CD8-positive, alpha-beta memory T cell (primary cell): Measurements from ENCODE around the gene PRUNE2. TPM values are rescaled to one million over a fixed set of nuclear protein-coding genes. Genes with fewer than 3 reads are reported as not detected.
A peak's percentile ranks its signal among the peaks of the same experiment; 100 is the strongest.

Source experiments
- CTCF ChIA-PET: fragments of 350-600 bp; sonication (Branson Sonifier 250); formaldehyde crosslinking; loops from one replicate; lab custom pipeline; 2021; ENCODE audit warnings: antibody characterized with exemption; lab: Charles Lee
- POLR2A ChIA-PET: fragments of 350-600 bp; sonication (Branson Sonifier 250); formaldehyde crosslinking; loops from one replicate; lab custom pipeline; 2021; ENCODE audit warnings: antibody characterized with exemption; lab: Charles Lee
- DNase-seq, 5 donors: peaks; one replicate each; pipeline versions ENCODE4 v3.0.0 to v3.0.0-alpha.2; 2020 to 2022; ENCODE audit warnings: mixed read lengths in 1 of 5
- H3K27ac ChIP-seq: one replicate; pipeline ENCODE4 v1.7.0; 2013; ENCODE audit warnings: low read depth, mild to moderate bottlenecking, low read length, moderate library complexity
- H3K27me3 ChIP-seq: 2 replicates; pipeline ENCODE4 v1.7.0; 2013; ENCODE audit warnings: low read length, mild to moderate bottlenecking; ENCODE audit not compliant: insufficient read depth, poor library complexity, severe bottlenecking
- H3K36me3 ChIP-seq: 2 replicates; pipeline ENCODE4 v1.7.0; 2013; ENCODE audit warnings: mild to moderate bottlenecking, low read length, moderate library complexity; ENCODE audit not compliant: insufficient read depth
- H3K4me1 ChIP-seq: 2 replicates; pipeline ENCODE4 v1.7.0; 2013; ENCODE audit warnings: mild to moderate bottlenecking, low read length, moderate library complexity; ENCODE audit not compliant: insufficient read depth
- H3K4me3 ChIP-seq: 2 replicates; pipeline ENCODE4 v1.7.0; 2013; ENCODE audit warnings: mild to moderate bottlenecking, low read length
- H3K9me3 ChIP-seq: 2 replicates; pipeline ENCODE4 v1.7.0; 2013; ENCODE audit warnings: mild to moderate bottlenecking, low read length
- H3K27ac Mint-ChIP-seq, 8 donors: one replicate each; pipeline ENCODE4 v1.8.0; 2020 to 2021; ENCODE audit warnings: mixed read lengths in 8 of 8, mild to moderate bottlenecking in 6 of 8, inconsistent platforms in 3 of 8, moderate library complexity in 3 of 8
- H3K27me3 Mint-ChIP-seq, 2 donors: one replicate each; pipeline ENCODE4 v1.8.0; 2020 to 2021; ENCODE audit warnings: mixed read lengths in 2 of 2, mild to moderate bottlenecking in 1 of 2, moderate library complexity in 1 of 2
- H3K36me3 Mint-ChIP-seq, 3 donors: one replicate each; pipeline ENCODE4 v1.8.0; 2020 to 2021; ENCODE audit warnings: mixed read lengths in 3 of 3, inconsistent platforms in 1 of 3, mild to moderate bottlenecking in 1 of 3
- H3K4me1 Mint-ChIP-seq, 3 donors: one replicate each; pipeline ENCODE4 v1.8.0; 2020 to 2021; ENCODE audit warnings: mixed read lengths in 3 of 3, inconsistent platforms in 1 of 3, mild to moderate bottlenecking in 1 of 3
- H3K4me3 Mint-ChIP-seq, 7 donors: one replicate each; pipeline ENCODE4 v1.8.0; 2020 to 2021; ENCODE audit warnings: mixed read lengths in 7 of 7, mild to moderate bottlenecking in 6 of 7, moderate library complexity in 4 of 7, inconsistent platforms in 2 of 7
- H3K9me3 Mint-ChIP-seq, 5 donors: one replicate each; pipeline ENCODE4 v1.8.0; 2020 to 2022; ENCODE audit warnings: mixed read lengths in 5 of 5, mild to moderate bottlenecking in 3 of 5, moderate library complexity in 2 of 5, inconsistent platforms in 1 of 5
- polyA plus RNA-seq: library from polyadenylated mRNA; unstranded; fragments of 300-500 nt; fragmentation: Illumina TruSeq; gene quantifications from one replicate; pipeline ENCODE4 v1.2.3, GENCODE V29; 2021
- total RNA-seq, 2 experiments: library from RNA; stranded (reverse); gene quantifications; one replicate each; pipeline ENCODE4 v1.2.3, GENCODE V29; 2021

PRUNE2 gene
- total and polyA plus RNA-seq, 3 experiments from 2014 or later, result 0.21 to 0.53 (median 0.48) TPM

- Histone ChIP-seq H3K27ac (no peak overlapping the region), H3K4me1 (peaks cover 14% of the 10 kb centered on the region), H3K27me3 (no peaks in the 10 kb centered on the region), H3K4me3 (no peak overlapping the region), H3K36me3 (no peaks in the 10 kb centered on the region), H3K9me3 (no peaks in the 10 kb centered on the region)
- DNase-seq, result no peak
- no peaks in the 10 kb centered on the region for H3K36me3 Mint-ChIP-seq
- no peaks in the 10 kb centered on the region for H3K27me3 Mint-ChIP-seq
- CTCF ChIA-PET, result interaction anchor here (1.0 kb wide), 1 partner anchor 9 kb away, joined by 3 read pairs; no protein-coding TSS in a partner anchor
- no peak overlapping the region for H3K27ac Mint-ChIP-seq
- H3K4me3 Mint-ChIP-seq, result no peak overlapping the region
- H3K4me1 Mint-ChIP-seq, result peaks cover 57 to 77% (median 63%) of the 10 kb centered on the region in 3 donors
- H3K9me3 Mint-ChIP-seq, result no peaks in the 10 kb centered on the region
- POLR2A ChIA-PET, result no interaction called here
These were observed 251.9 kb downstream of the PRUNE2 start for GRCh38 chr9:76654051-76654461.

GRCh38 chr9:76652894-76653293 lies 253.0 kb downstream of the PRUNE2 start:
- ChIA-PET CTCF (no interaction called here), POLR2A (no interaction called here)
- Histone ChIP-seq H3K4me3 (no peak overlapping the region), H3K4me1 (peaks cover 14% of the 10 kb centered on the region), H3K27ac (no peak overlapping the region), H3K9me3 (no peaks in the 10 kb centered on the region), H3K27me3 (no peaks in the 10 kb centered on the region), H3K36me3 (no peaks in the 10 kb centered on the region)
- H3K9me3 Mint-ChIP-seq, result no peaks in the 10 kb centered on the region
- H3K27ac Mint-ChIP-seq, result peak overlapping the region in 1 of 8 donors; percentile 21
- H3K4me3 Mint-ChIP-seq, result no peak overlapping the region
- H3K4me1 Mint-ChIP-seq, result peaks cover 53 to 69% (median 54%) of the 10 kb centered on the region in 3 donors
- no peak for DNase-seq
- H3K27me3 Mint-ChIP-seq, result no peaks in the 10 kb centered on the region
- H3K36me3 Mint-ChIP-seq, result no peaks in the 10 kb centered on the region

- Histone ChIP-seq H3K27me3 (no peaks in the 10 kb centered on the region), H3K4me3 (peak overlapping the region; percentile 54), H3K4me1 (peaks cover 14% of the 10 kb centered on the region), H3K9me3 (no peaks in the 10 kb centered on the region), H3K36me3 (no peaks in the 10 kb centered on the region), H3K27ac (no peak overlapping the region)
- Mint-ChIP-seq H3K27me3 (no peaks in the 10 kb centered on the region), H3K36me3 (peaks cover 0 to under 1% (median 0%) of the 10 kb centered on the region in 3 donors), H3K4me3 (peak overlapping the region; percentile 65 to 83 (median 78)), H3K27ac (peak overlapping the region; percentile 13 to 93 (median 54)), H3K9me3 (no peaks in the 10 kb centered on the region), H3K4me1 (peaks cover 38 to 53% (median 40%) of the 10 kb centered on the region in 3 donors)
- ChIA-PET POLR2A (no interaction called here), CTCF (interaction anchor here (1.1 to 1.5 kb wide), 4 partner anchors 17 to 204 kb away, joined by 3 to 5 read pairs (median 3); partner anchors contain the start of gene GCNT1)
- no peak for DNase-seq
These were observed 254.7 kb downstream of the PRUNE2 start for GRCh38 chr9:76651119-76651705.

- H3K4me1 ChIP-seq, result peaks cover 14% of the 10 kb centered on the region
- H3K9me3 ChIP-seq, result no peaks in the 10 kb centered on the region
- Mint-ChIP-seq H3K9me3 (no peaks in the 10 kb centered on the region), H3K36me3 (peaks cover 0 to 1% (median 0%) of the 10 kb centered on the region in 3 donors), H3K4me1 (peaks cover 33 to 48% (median 35%) of the 10 kb centered on the region in 3 donors), H3K4me3 (peak overlapping the region; percentile 65 to 83 (median 78)), H3K27ac (peak overlapping the region in 7 of 8 donors; percentile 13 to 93 (median 67)), H3K27me3 (no peaks in the 10 kb centered on the region)
- H3K36me3 ChIP-seq, result no peaks in the 10 kb centered on the region
- H3K4me3 ChIP-seq, result peak overlapping the region; percentile 54
- ChIA-PET POLR2A (no interaction called here), CTCF (interaction anchor here (1.4 to 1.5 kb wide), 4 partner anchors 8 to 203 kb away, joined by 3 to 5 read pairs (median 4); no protein-coding TSS in a partner anchor)
- DNase-seq, result no peak
- H3K27me3 ChIP-seq, result no peaks in the 10 kb centered on the region
- H3K27ac ChIP-seq, result no peak overlapping the region
These were observed 255.2 kb downstream of the PRUNE2 start for GRCh38 chr9:76650692-76651091.

GRCh38 chr9:76649894-76650293 lies 256.0 kb downstream of the PRUNE2 start:
- H3K36me3 Mint-ChIP-seq, result peaks cover 0 to 1% (median 0%) of the 10 kb centered on the region in 3 donors
- ChIA-PET POLR2A (no interaction called here), CTCF (interaction anchor here (1.4 kb wide), 1 partner anchor 9 kb away, joined by 4 read pairs; no protein-coding TSS in a partner anchor)
- no peaks in the 10 kb centered on the region for H3K27me3 Mint-ChIP-seq
- no peaks in the 10 kb centered on the region for H3K36me3 ChIP-seq
- H3K27ac ChIP-seq, result no peak overlapping the region
- no peaks in the 10 kb centered on the region for H3K9me3 ChIP-seq
- H3K27me3 ChIP-seq, result no peaks in the 10 kb centered on the region
- no peaks in the 10 kb centered on the region for H3K9me3 Mint-ChIP-seq
- H3K4me3 ChIP-seq, result no peak overlapping the region
- no peak overlapping the region for H3K4me3 Mint-ChIP-seq
- H3K27ac Mint-ChIP-seq, result no peak overlapping the region
- no peak for DNase-seq
- H3K4me1 ChIP-seq, result peaks cover 10% of the 10 kb centered on the region
- H3K4me1 Mint-ChIP-seq, result peaks cover 25 to 40% (median 27%) of the 10 kb centered on the region in 3 donors

- Histone ChIP-seq H3K4me3 (no peak overlapping the region), H3K4me1 (peaks cover 6% of the 10 kb centered on the region), H3K9me3 (no peaks in the 10 kb centered on the region), H3K27ac (no peak overlapping the region), H3K36me3 (no peaks in the 10 kb centered on the region), H3K27me3 (no peaks in the 10 kb centered on the region)
- H3K27me3 Mint-ChIP-seq, result no peaks in the 10 kb centered on the region
- peaks cover 9 to 10% (median 10%) of the 10 kb centered on the region in 3 donors for H3K4me1 Mint-ChIP-seq
- ChIA-PET POLR2A (no interaction called here), CTCF (no interaction called here)
- H3K27ac Mint-ChIP-seq, result peak overlapping the region in 1 of 8 donors; percentile 21
- peaks cover 0 to 1% (median 0%) of the 10 kb centered on the region in 3 donors for H3K36me3 Mint-ChIP-seq
- no peak for DNase-seq
- no peak overlapping the region for H3K4me3 Mint-ChIP-seq
- no peaks in the 10 kb centered on the region for H3K9me3 Mint-ChIP-seq
These were observed 259.7 kb downstream of the PRUNE2 start for GRCh38 chr9:76646249-76646648.

- Mint-ChIP-seq H3K4me1 (no peaks in the 10 kb centered on the region), H3K4me3 (no peak overlapping the region), H3K27ac (no peak overlapping the region), H3K27me3 (no peaks in the 10 kb centered on the region), H3K9me3 (no peaks in the 10 kb centered on the region), H3K36me3 (peaks cover 0 to 1% (median 0%) of the 10 kb centered on the region in 3 donors)
- Histone ChIP-seq H3K27me3 (peaks cover under 1% of the 10 kb centered on the region), H3K4me1 (no peaks in the 10 kb centered on the region), H3K4me3 (no peak overlapping the region), H3K27ac (no peak overlapping the region), H3K9me3 (no peaks in the 10 kb centered on the region), H3K36me3 (no peaks in the 10 kb centered on the region)
- CTCF ChIA-PET, result interaction anchor here (1.3 kb wide), 1 partner anchor 14 kb away, joined by 3 read pairs; no protein-coding TSS in a partner anchor
- POLR2A ChIA-PET, result no interaction called here
- DNase-seq, result no peak
These were observed 261.2 kb downstream of the PRUNE2 start for GRCh38 chr9:76644647-76645250.

GRCh38 chr9:76644171-76644570 lies 261.7 kb downstream of the PRUNE2 start:
- no peak overlapping the region for H3K27ac Mint-ChIP-seq
- peaks cover 0 to 1% (median 0%) of the 10 kb centered on the region in 3 donors for H3K36me3 Mint-ChIP-seq
- no peaks in the 10 kb centered on the region for H3K36me3 ChIP-seq
- ChIA-PET CTCF (interaction anchor here (1.3 kb wide), 1 partner anchor 15 kb away, joined by 3 read pairs; no protein-coding TSS in a partner anchor), POLR2A (no interaction called here)
- H3K4me3 Mint-ChIP-seq, result no peak overlapping the region
- no peak overlapping the region for H3K27ac ChIP-seq
- no peaks in the 10 kb centered on the region for H3K4me1 Mint-ChIP-seq
- H3K27me3 Mint-ChIP-seq, result no peaks in the 10 kb centered on the region
- no peaks in the 10 kb centered on the region for H3K4me1 ChIP-seq
- no peak overlapping the region for H3K4me3 ChIP-seq
- peaks cover 5% of the 10 kb centered on the region for H3K27me3 ChIP-seq
- no peaks in the 10 kb centered on the region for H3K9me3 Mint-ChIP-seq
- no peak for DNase-seq
- no peaks in the 10 kb centered on the region for H3K9me3 ChIP-seq
